Progenitor cell of endocrine pancreas (in vitro differentiated cells): ENCODE results near the gene OR51F1. TPM values are rescaled to one million over a fixed set of nuclear protein-coding genes. Genes with fewer than 3 reads are reported as not detected.
"Not testable (repeated sequence)": the region's sequence is repeated elsewhere in the genome, so short reads cannot be mapped to it uniquely, and the experiment has no call there.

Source experiments
- DNase-seq: peaks from one replicate; pipeline ENCODE4 v3.0.0; 2021; ENCODE audit warnings: low spot score; ENCODE audit not compliant: unreplicated experiment
- H3K27ac Mint-ChIP-seq: 2 replicates; pipeline ENCODE4 v1.8.0; 2021; ENCODE audit warnings: mild to moderate bottlenecking, moderate library complexity, mixed read lengths
- H3K27me3 Mint-ChIP-seq: 2 replicates; pipeline ENCODE4 v1.8.0; 2021; ENCODE audit warnings: mixed read lengths
- H3K36me3 Mint-ChIP-seq: 2 replicates; pipeline ENCODE4 v1.8.0; 2022; ENCODE audit warnings: mixed read lengths; ENCODE audit not compliant: insufficient read depth
- H3K4me1 Mint-ChIP-seq: 2 replicates; pipeline ENCODE4 v1.8.0; 2021; ENCODE audit warnings: low read depth, mixed read lengths
- H3K4me3 Mint-ChIP-seq: 2 replicates; pipeline ENCODE4 v1.8.0; 2021; ENCODE audit warnings: low read depth, mild to moderate bottlenecking, moderate library complexity, mixed read lengths
- H3K9me3 Mint-ChIP-seq: 2 replicates; pipeline ENCODE4 v1.8.0; 2021; ENCODE audit warnings: low read depth, mixed read lengths
- long read RNA-seq: library from polyadenylated mRNA; unstranded; transcript quantifications from one replicate; pipeline ENCODE4 v2.0.0, GENCODE V29; 2020
- total RNA-seq: library from RNA; stranded (reverse); gene quantifications from 2 replicates; pipeline ENCODE4 v1.2.1, GENCODE V29; 2021
- TF ChIP-seq, protein P1 (sequence below): fragments of 200-600 bp; sonication (generic); IDR thresholded peaks from one replicate; pipeline ENCODE4 v1.5.0; 2021; ENCODE audit warnings: antibody characterized with exemption, mild to moderate bottlenecking; ENCODE audit not compliant: unreplicated experiment

The OR51F1 gene, protein sequence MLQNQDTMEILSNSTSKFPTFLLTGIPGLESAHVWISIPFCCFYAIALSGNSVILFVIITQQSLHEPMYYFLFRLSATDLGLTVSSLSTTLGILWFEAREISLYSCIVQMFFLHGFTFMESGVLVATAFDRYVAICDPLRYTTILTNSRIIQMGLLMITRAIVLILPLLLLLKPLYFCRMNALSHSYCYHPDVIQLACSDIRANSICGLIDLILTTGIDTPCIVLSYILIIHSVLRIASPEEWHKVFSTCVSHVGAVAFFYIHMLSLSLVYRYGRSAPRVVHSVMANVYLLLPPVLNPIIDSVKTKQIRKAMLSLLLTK
- not detected in 2 replicates for total RNA-seq
- long read RNA-seq: 0 reads

GRCh38 chr11:4769838-4770237 is at the start of gene OR51F1:
Gene OR51F1 (minus strand): TSS chr11:4769938. CDS start chr11:4769938, 0 bp downstream.
- Mint-ChIP-seq H3K36me3 (no peaks in the 10 kb centered on the region), H3K9me3 (peaks cover 4% of the 10 kb centered on the region), H3K27me3 (no peaks in the 10 kb centered on the region), H3K4me3 (no peak within 1 kb of the TSS), H3K4me1 (no peaks in the 10 kb centered on the region), H3K27ac (no peak within 1 kb of the TSS)
- no peak for DNase-seq
- TF ChIP-seq, protein P1, sequence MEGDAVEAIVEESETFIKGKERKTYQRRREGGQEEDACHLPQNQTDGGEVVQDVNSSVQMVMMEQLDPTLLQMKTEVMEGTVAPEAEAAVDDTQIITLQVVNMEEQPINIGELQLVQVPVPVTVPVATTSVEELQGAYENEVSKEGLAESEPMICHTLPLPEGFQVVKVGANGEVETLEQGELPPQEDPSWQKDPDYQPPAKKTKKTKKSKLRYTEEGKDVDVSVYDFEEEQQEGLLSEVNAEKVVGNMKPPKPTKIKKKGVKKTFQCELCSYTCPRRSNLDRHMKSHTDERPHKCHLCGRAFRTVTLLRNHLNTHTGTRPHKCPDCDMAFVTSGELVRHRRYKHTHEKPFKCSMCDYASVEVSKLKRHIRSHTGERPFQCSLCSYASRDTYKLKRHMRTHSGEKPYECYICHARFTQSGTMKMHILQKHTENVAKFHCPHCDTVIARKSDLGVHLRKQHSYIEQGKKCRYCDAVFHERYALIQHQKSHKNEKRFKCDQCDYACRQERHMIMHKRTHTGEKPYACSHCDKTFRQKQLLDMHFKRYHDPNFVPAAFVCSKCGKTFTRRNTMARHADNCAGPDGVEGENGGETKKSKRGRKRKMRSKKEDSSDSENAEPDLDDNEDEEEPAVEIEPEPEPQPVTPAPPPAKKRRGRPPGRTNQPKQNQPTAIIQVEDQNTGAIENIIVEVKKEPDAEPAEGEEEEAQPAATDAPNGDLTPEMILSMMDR: no peak

DNA sequence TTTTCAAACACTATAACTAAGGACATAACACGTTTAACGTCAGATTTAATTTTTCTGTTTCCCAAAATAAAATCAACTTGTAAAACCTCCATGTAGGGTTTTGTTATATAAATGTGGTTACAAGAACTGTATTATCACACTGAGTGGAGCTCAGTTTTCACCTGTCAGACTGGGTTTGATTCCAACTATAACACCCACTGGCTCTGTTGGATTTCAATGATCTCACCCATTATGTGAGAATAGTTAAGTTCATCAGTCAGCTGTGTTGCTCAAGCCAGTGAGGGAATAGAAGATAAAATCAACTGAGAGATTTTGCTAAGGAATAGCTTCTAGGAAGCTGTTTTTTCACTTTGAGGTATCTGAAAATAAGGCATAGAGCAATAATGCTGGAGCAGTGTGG is 39.5 kb upstream of the OR51F1 start:
- no peaks in the 10 kb centered on the region for H3K9me3 Mint-ChIP-seq
- no peaks in the 10 kb centered on the region for H3K36me3 Mint-ChIP-seq
- H3K4me1 Mint-ChIP-seq: peaks cover 6% of the 10 kb centered on the region
- no peak overlapping the region for H3K27ac Mint-ChIP-seq
- TF ChIP-seq, protein P1: no peak
- H3K4me3 Mint-ChIP-seq: no peak overlapping the region
- DNase-seq: no peak
- no peaks in the 10 kb centered on the region for H3K27me3 Mint-ChIP-seq

- no peak for DNase-seq
- Mint-ChIP-seq H3K4me3 (no peak overlapping the region), H3K27ac (no peak overlapping the region), H3K4me1 (peaks cover 6% of the 10 kb centered on the region), H3K27me3 (no peaks in the 10 kb centered on the region), H3K36me3 (no peaks in the 10 kb centered on the region), H3K9me3 (no peaks in the 10 kb centered on the region)
- TF ChIP-seq, protein P1: no peak
Observed at GRCh38 chr11:4808476-4808875, 38.7 kb upstream of the OR51F1 start.

DNA sequence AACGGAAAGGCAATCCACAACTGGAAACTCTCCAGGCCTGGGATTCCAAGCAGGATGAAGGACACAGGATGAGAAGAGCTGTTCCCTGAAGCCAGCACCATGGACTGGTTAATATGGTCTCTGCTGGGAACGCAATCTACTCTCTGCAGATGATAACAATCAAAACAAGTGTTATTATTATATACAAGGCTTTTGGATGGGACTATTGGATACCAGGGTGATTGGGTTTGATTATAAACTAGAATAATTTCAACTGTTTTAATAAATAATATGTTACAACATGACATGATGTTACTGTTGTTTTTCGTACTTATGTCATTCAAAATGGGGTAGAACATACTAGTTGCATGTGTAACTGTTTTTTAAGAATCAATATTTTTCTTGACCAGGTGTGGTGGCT is 34.5 kb upstream of the OR51F1 start, which contains the start of gene OR52R1:
TSS of gene OR52R1 (minus strand) at position 101 of the 400 bp plus-strand sequence. CDS start at position 101, 0 bp downstream.
- H3K4me3 Mint-ChIP-seq: no peak within 1 kb of the TSS
- no peaks in the 10 kb centered on the region for H3K4me1 Mint-ChIP-seq
- TF ChIP-seq, protein P1: no peak
- no peak within 1 kb of the TSS for H3K27ac Mint-ChIP-seq
- H3K36me3 Mint-ChIP-seq: peaks cover 2% of the 10 kb centered on the region
- peaks cover 12% of the 10 kb centered on the region for H3K9me3 Mint-ChIP-seq
- DNase-seq: no peak
- H3K27me3 Mint-ChIP-seq: no peaks in the 10 kb centered on the region

GRCh38 chr11:4801316-4801715 is 31.6 kb upstream of the OR51F1 start:
- not testable (repeated sequence) for H3K4me1 Mint-ChIP-seq, H3K27me3 Mint-ChIP-seq, DNase-seq, H3K27ac Mint-ChIP-seq, H3K4me3 Mint-ChIP-seq, H3K36me3 Mint-ChIP-seq
- peaks cover 15% of the 10 kb centered on the region for H3K9me3 Mint-ChIP-seq
